Measurements from ENCODE around the gene IFITM10. TPM values are rescaled to one million over a fixed set of nuclear protein-coding genes. Genes with fewer than 3 reads are reported as not detected.

IFITM10 gene
- polyA plus RNA-seq, 1 of the 3 experiments (the other 2 are of a cell fraction) = 0.21 TPM

DNA sequence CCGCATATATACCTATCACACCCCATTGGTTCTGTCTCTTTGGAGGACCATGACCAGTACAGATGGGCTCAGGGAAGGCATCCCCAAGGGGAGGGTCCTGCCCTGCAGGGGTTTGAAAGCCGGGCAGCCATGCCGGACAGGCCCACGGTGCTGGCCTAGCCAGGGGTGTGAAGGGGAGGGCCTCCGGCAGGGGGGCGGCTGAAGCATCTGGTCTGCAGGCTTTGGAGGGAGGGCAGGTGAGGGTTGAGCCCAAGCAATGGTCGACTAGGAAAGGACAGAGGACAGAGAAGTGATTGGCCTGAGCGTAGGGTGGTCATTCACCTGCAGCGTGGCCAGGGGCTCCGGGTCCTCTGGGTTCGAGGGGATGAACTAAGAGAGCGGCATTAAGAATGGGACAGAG is 24.5 kb upstream of the IFITM10 start:
- H3K4me2 ChIP-seq = no peak overlapping the region
- no peak for DNase-seq
- peaks cover 0 to 12% of the 10 kb centered on the region in 2 experiments; a peak in 2 of 4 replicates for H3K4me1 ChIP-seq (ENCODE audit: control insufficient read depth in 1 of 2, insufficient read depth in 2 of 2, low read depth in 1 of 2, low read length in 1 of 2)
- TF ChIP-seq, protein P1, sequence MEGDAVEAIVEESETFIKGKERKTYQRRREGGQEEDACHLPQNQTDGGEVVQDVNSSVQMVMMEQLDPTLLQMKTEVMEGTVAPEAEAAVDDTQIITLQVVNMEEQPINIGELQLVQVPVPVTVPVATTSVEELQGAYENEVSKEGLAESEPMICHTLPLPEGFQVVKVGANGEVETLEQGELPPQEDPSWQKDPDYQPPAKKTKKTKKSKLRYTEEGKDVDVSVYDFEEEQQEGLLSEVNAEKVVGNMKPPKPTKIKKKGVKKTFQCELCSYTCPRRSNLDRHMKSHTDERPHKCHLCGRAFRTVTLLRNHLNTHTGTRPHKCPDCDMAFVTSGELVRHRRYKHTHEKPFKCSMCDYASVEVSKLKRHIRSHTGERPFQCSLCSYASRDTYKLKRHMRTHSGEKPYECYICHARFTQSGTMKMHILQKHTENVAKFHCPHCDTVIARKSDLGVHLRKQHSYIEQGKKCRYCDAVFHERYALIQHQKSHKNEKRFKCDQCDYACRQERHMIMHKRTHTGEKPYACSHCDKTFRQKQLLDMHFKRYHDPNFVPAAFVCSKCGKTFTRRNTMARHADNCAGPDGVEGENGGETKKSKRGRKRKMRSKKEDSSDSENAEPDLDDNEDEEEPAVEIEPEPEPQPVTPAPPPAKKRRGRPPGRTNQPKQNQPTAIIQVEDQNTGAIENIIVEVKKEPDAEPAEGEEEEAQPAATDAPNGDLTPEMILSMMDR (IDR thresholded peaks at IDR 0.05) = no peak
- TF ChIP-seq RAD21 (IDR thresholded peaks at IDR 0.05; ENCODE audit: low read length) = no peak
- no peak for TF ChIP-seq NFIC (IDR thresholded peaks at IDR 0.05; ENCODE audit: borderline replicate concordance)
- TF ChIP-seq CHD2 (IDR thresholded peaks at IDR 0.05; ENCODE audit: low read length, partially characterized antibody) = no peak
- no peak for TF ChIP-seq SMC3 (IDR thresholded peaks at IDR 0.05; ENCODE audit: low read depth, low read length)
- TF ChIP-seq ELF1 (IDR thresholded peaks at IDR 0.05) = no peak
- TF ChIP-seq, protein P2, sequence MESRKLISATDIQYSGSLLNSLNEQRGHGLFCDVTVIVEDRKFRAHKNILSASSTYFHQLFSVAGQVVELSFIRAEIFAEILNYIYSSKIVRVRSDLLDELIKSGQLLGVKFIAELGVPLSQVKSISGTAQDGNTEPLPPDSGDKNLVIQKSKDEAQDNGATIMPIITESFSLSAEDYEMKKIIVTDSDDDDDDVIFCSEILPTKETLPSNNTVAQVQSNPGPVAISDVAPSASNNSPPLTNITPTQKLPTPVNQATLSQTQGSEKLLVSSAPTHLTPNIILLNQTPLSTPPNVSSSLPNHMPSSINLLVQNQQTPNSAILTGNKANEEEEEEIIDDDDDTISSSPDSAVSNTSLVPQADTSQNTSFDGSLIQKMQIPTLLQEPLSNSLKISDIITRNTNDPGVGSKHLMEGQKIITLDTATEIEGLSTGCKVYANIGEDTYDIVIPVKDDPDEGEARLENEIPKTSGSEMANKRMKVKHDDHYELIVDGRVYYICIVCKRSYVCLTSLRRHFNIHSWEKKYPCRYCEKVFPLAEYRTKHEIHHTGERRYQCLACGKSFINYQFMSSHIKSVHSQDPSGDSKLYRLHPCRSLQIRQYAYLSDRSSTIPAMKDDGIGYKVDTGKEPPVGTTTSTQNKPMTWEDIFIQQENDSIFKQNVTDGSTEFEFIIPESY (IDR thresholded peaks at IDR 0.05; ENCODE audit: borderline replicate concordance, low read depth) = no peak
- TF ChIP-seq TAF1 (IDR thresholded peaks at IDR 0.05; ENCODE audit: borderline replicate concordance, low read depth, low read length) = no peak
- TF ChIP-seq FOSL2 (IDR thresholded peaks at IDR 0.05; ENCODE audit: borderline replicate concordance, low read depth) = no peak
- TF ChIP-seq TEAD4 (IDR thresholded peaks at IDR 0.05; ENCODE audit: borderline replicate concordance, insufficient read depth) = no peak
- no peak for TF ChIP-seq MXI1 (IDR thresholded peaks at IDR 0.05; ENCODE audit: low read depth, low read length)
- no peak for TF ChIP-seq RCOR1 (IDR thresholded peaks at IDR 0.05; ENCODE audit: low read length)
- TF ChIP-seq, protein P3, sequence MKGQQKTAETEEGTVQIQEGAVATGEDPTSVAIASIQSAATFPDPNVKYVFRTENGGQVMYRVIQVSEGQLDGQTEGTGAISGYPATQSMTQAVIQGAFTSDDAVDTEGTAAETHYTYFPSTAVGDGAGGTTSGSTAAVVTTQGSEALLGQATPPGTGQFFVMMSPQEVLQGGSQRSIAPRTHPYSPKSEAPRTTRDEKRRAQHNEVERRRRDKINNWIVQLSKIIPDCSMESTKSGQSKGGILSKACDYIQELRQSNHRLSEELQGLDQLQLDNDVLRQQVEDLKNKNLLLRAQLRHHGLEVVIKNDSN (IDR thresholded peaks at IDR 0.05; ENCODE audit: borderline replicate concordance, low read depth) = no peak
- no peak overlapping the region for H3K4me3 ChIP-seq (ENCODE audit: low read depth in 2 of 2, low read length in 1 of 2)
- H3K79me2 ChIP-seq (ENCODE audit: insufficient read depth) = no peaks in the 10 kb centered on the region
- H3K9me3 ChIP-seq = no peaks in the 10 kb centered on the region
- no peaks in the 10 kb centered on the region for H3K36me3 ChIP-seq (replicated peaks in 1 of 2; ENCODE audit: control insufficient read depth in 1 of 2, insufficient read depth in 2 of 2, low read length in 1 of 2)
- no peaks in the 10 kb centered on the region for H3F3A ChIP-seq (replicated peaks; ENCODE audit: insufficient read depth)
- ChIA-PET CTCF (interaction anchor here (1.7 to 2.4 kb wide), 3 partner anchors 9 to 81 kb away, joined by 6 to 16 read pairs (median 9); no protein-coding TSS in a partner anchor), POLR2A (no interaction called here)
- no peak overlapping the region for H3K27ac ChIP-seq (ENCODE audit: low read depth in 2 of 2, low read length in 1 of 2)
- H3K9me2 ChIP-seq = no peaks in the 10 kb centered on the region
- WGBS (ENCODE audit: low lambda C conversion rate) = 70% methylated on average over 12 of the region's 12 CpGs
- H2AFZ ChIP-seq (ENCODE audit: low read depth) = no peak overlapping the region
- no peak overlapping the region for H3K9ac ChIP-seq
- no peaks in the 10 kb centered on the region for H4K20me1 ChIP-seq (ENCODE audit: insufficient read depth)
- no peaks in the 10 kb centered on the region for H3K27me3 ChIP-seq (ENCODE audit: insufficient read depth)

Measured in SK-N-SH (cell line).